OCI-LY3 (cell line): ENCODE results near the gene MYOF.

Experiments
- H2AFZ ChIP-seq: fragments of 200-600, 300-600 bp; shearing (Covaris generic); 2 replicates; pipeline ENCODE4 v1.6.0; 2014; ENCODE audit warnings: antibody characterized with exemption, low read depth, low read length
- H3K27ac ChIP-seq: fragments of 200-600, 300-600 bp; sonication (generic); 2 replicates; pipeline ENCODE4 v1.5.1; 2014; ENCODE audit warnings: mild to moderate bottlenecking, low read length, moderate library complexity, mixed read lengths
- H3K27me3 ChIP-seq: fragments of 200-600, 300-600 bp; sonication (generic); 2 replicates; pipeline ENCODE4 v1.6.1; 2014; ENCODE audit warnings: low read depth, low read length, mixed read lengths
- H3K36me3 ChIP-seq: fragments of 200-600, 300-600 bp; sonication (generic); replicated peaks from 2 replicates; pipeline ENCODE3; 2014; ENCODE audit warnings: low read depth, low read length, mixed read lengths
- H3K4me1 ChIP-seq: fragments of 300-600, 200-600 bp; sonication (generic); 2 replicates; pipeline ENCODE4 v1.6.1; 2014; ENCODE audit warnings: low read length, mixed read lengths
- H3K4me2 ChIP-seq: fragments of 200-600, 300-600 bp; sonication (generic); 2 replicates; pipeline ENCODE4 v1.6.1; 2014; ENCODE audit warnings: low read length, mixed read lengths
- H3K4me3 ChIP-seq: fragments of 300-600, 200-600 bp; sonication (generic); 2 replicates; pipeline ENCODE4 v1.5.1; 2014; ENCODE audit warnings: antibody characterized with exemption, mild to moderate bottlenecking, low read length, moderate library complexity
- H3K79me2 ChIP-seq: fragments of 300-600, 200-600 bp; shearing (Covaris generic); 2 replicates; pipeline ENCODE4 v1.6.1; 2014; ENCODE audit warnings: mild to moderate bottlenecking, low read length, mixed read lengths
- H3K9ac ChIP-seq: fragments of 300-600, 200-600 bp; shearing (Covaris generic); 2 replicates; pipeline ENCODE4 v1.6.0; 2014; ENCODE audit warnings: mild to moderate bottlenecking, low read length, moderate library complexity
- H3K9me3 ChIP-seq: fragments of 200-600, 300-600 bp; shearing (Covaris generic); 2 replicates; pipeline ENCODE4 v1.6.1; 2014; ENCODE audit warnings: low read length, mixed read lengths; ENCODE audit not compliant: insufficient read depth
- H4K20me1 ChIP-seq: fragments of 200-600, 300-600 bp; sonication (generic); 2 replicates; pipeline ENCODE4 v1.6.1; 2016; ENCODE audit warnings: low read length, mixed read lengths; ENCODE audit not compliant: insufficient read depth
- CTCF ChIP-seq: fragments of 200-600, 300-600 bp; sonication (generic); IDR thresholded peaks from 2 replicates; pipeline ENCODE4 v1.5.1; 2014; ENCODE audit warnings: antibody characterized with exemption, low read length, low read depth
- EZH2phosphoT487 ChIP-seq: fragments of 200-600 bp; shearing (Covaris generic); IDR thresholded peaks from 2 replicates; pipeline ENCODE4 v1.6.1; 2018; ENCODE audit warnings: antibody characterized with exemption, mixed run types, low read depth

Gene MYOF

DNA sequence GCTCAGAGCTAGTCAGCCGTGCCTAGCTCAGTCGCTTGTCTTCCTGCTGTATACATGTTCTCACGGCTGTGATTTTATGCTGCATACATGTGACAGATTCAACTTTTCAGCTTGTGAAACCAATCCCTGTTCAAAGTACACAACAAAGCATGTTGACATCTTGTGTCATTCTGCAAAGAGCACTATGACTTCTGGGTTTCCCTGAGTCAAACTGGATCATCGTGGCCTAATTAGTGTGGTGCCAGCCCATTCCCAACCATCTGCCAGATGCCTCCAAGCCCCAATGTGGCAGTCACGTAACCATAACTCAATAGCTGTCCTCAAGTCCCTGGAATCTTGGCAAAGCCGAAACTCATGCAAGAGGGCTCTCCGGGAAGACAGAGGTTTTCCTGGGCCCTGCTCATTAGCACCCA lies 144.8 kb downstream of the MYOF start:
- Histone ChIP-seq H4K20me1 (no peaks in the 10 kb centered on the region), H3K4me1 (no peaks in the 10 kb centered on the region), H3K4me2 (no peak overlapping the region), H2AFZ (no peak overlapping the region), H3K9ac (no peak overlapping the region), H3K36me3 (no peaks in the 10 kb centered on the region), H3K27ac (no peak overlapping the region), H3K4me3 (no peak overlapping the region), H3K79me2 (no peaks in the 10 kb centered on the region), H3K27me3 (no peaks in the 10 kb centered on the region), H3K9me3 (no peaks in the 10 kb centered on the region)
- no peak for TF ChIP-seq EZH2phosphoT487
- no peak for TF ChIP-seq CTCF

- H3K27ac ChIP-seq = no peak overlapping the region
- no peak overlapping the region for H3K4me3 ChIP-seq
- no peak overlapping the region for H3K9ac ChIP-seq
- H3K4me1 ChIP-seq = no peaks in the 10 kb centered on the region
- H4K20me1 ChIP-seq = no peaks in the 10 kb centered on the region
- no peak overlapping the region for H3K4me2 ChIP-seq
- no peak overlapping the region for H2AFZ ChIP-seq
- TF ChIP-seq CTCF (no peak), EZH2phosphoT487 (no peak)
- H3K79me2 ChIP-seq = no peaks in the 10 kb centered on the region
- H3K9me3 ChIP-seq = no peaks in the 10 kb centered on the region
- no peaks in the 10 kb centered on the region for H3K27me3 ChIP-seq
- H3K36me3 ChIP-seq = no peaks in the 10 kb centered on the region
Measured at GRCh38 chr10:93336678-93337077, 145.5 kb downstream of the MYOF start.

DNA sequence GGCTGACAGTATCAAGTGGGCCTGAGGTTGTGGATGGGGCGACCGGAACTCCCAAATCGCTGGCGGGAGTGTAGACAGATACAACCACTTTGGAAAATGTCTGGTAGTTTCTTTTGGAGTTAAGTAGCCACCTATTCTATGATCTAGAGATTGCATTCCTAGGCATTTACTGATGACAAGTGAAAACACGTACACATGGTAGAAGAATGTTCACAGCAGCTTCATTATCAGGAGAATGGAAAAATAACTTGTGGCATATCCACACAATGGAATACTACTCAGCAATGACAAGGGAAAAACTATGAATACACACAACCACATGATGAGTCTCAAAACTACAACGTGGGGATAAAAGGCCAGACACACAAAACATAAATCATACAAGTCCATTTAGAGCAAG lies 146.0 kb downstream of the MYOF start:
- no peaks in the 10 kb centered on the region for H3K36me3 ChIP-seq
- H3K4me3 ChIP-seq = no peak overlapping the region
- H4K20me1 ChIP-seq = no peaks in the 10 kb centered on the region
- no peaks in the 10 kb centered on the region for H3K27me3 ChIP-seq
- no peaks in the 10 kb centered on the region for H3K4me1 ChIP-seq
- TF ChIP-seq EZH2phosphoT487 (no peak), CTCF (no peak)
- no peak overlapping the region for H3K27ac ChIP-seq
- H3K9ac ChIP-seq = no peak overlapping the region
- no peaks in the 10 kb centered on the region for H3K79me2 ChIP-seq
- H2AFZ ChIP-seq = no peak overlapping the region
- H3K4me2 ChIP-seq = no peak overlapping the region
- no peaks in the 10 kb centered on the region for H3K9me3 ChIP-seq

GRCh38 chr10:93334901-93335327 lies 147.2 kb downstream of the MYOF start:
- H3K4me3 ChIP-seq = no peak overlapping the region
- H3K27me3 ChIP-seq = no peaks in the 10 kb centered on the region
- no peak overlapping the region for H2AFZ ChIP-seq
- H3K27ac ChIP-seq = no peak overlapping the region
- H3K9ac ChIP-seq = no peak overlapping the region
- no peaks in the 10 kb centered on the region for H3K4me1 ChIP-seq
- H3K4me2 ChIP-seq = no peak overlapping the region
- no peaks in the 10 kb centered on the region for H3K9me3 ChIP-seq
- H4K20me1 ChIP-seq = no peaks in the 10 kb centered on the region
- H3K79me2 ChIP-seq = no peaks in the 10 kb centered on the region
- H3K36me3 ChIP-seq = no peaks in the 10 kb centered on the region
- no peak for TF ChIP-seq EZH2phosphoT487
- no peak for TF ChIP-seq CTCF
